IMR-90 (cell line): ENCODE measurements around the gene SYT11. TPM values are rescaled to one million over a fixed set of nuclear protein-coding genes. Genes with fewer than 3 reads are reported as not detected.
A peak's percentile ranks its signal among the peaks of the same experiment; 100 is the strongest.

Experiments used
- ATAC-seq: fragments of 200-7000 bp; cut with Tn5 transposase; 2 replicates; pipeline ENCODE4 v1.9.1; 2020; ENCODE audit warnings: low read depth, mild to moderate bottlenecking, moderate library complexity
- BruUV-seq: library from RNA; stranded (reverse); fragments of 400-500 nt; replicated peaks from 2 replicates; lab custom pipeline; 2021; lab: Mats Ljungman, UMichigan
- CTCF ChIA-PET: fragments of 300-600 bp; formaldehyde crosslinking; extraction: SDS; loops from one replicate; lab custom pipeline; 2021; ENCODE audit warnings: antibody characterized with exemption; lab: Yijun Ruan, JAX
- POLR2A ChIA-PET: fragments of 300-600 bp; sonication (Branson Sonifier 250); formaldehyde crosslinking; loops from one replicate; lab custom pipeline; 2022; ENCODE audit warnings: antibody characterized with exemption; ENCODE audit not compliant: unreplicated experiment; lab: Charles Lee
- DNase-seq: peaks from one replicate; pipeline ENCODE4 v3.0.0; 2013
- H2AFZ ChIP-seq: replicated peaks from 2 replicates; pipeline ENCODE3; 2013; ENCODE audit warnings: low read length, mild to moderate bottlenecking; ENCODE audit not compliant: poor library complexity
- H2AK5ac ChIP-seq: 2 replicates; pipeline ENCODE4 v1.6.1; 2013; ENCODE audit warnings: low read depth, low read length, inconsistent platforms
- H2AK9ac ChIP-seq: replicated peaks from 2 replicates; pipeline ENCODE3; 2013; ENCODE audit warnings: mild to moderate bottlenecking, low read depth, low read length, moderate library complexity; ENCODE audit not compliant: poor library complexity
- H2BK120ac ChIP-seq: 2 replicates; pipeline ENCODE4 v1.6.1; 2013; ENCODE audit warnings: low read depth, low read length, inconsistent platforms
- H2BK15ac ChIP-seq: 3 replicates; pipeline ENCODE4 v1.6.1; 2013; ENCODE audit warnings: low read depth, low read length, inconsistent platforms
- H2BK20ac ChIP-seq: 2 replicates; pipeline ENCODE4 v1.6.1; 2013; ENCODE audit warnings: low read depth, mild to moderate bottlenecking, inconsistent platforms, low read length, moderate library complexity
- H2BK5ac ChIP-seq: 2 replicates; pipeline ENCODE4 v1.6.1; 2013; ENCODE audit warnings: mild to moderate bottlenecking, low read depth, low read length, inconsistent platforms; ENCODE audit not compliant: poor library complexity, severe bottlenecking
- H3K14ac ChIP-seq: replicated peaks from 2 replicates; pipeline ENCODE4 v1.6.1; 2013; ENCODE audit warnings: low read depth, low read length, inconsistent platforms
- H3K18ac ChIP-seq: 2 replicates; pipeline ENCODE4 v1.6.1; 2013; ENCODE audit warnings: low read depth, low read length, control low read depth
- H3K23ac ChIP-seq: 2 replicates; pipeline ENCODE4 v1.6.1; 2013; ENCODE audit warnings: low read depth, low read length, inconsistent platforms
- H3K27ac ChIP-seq: 2 replicates; pipeline ENCODE4 v1.5.1; 2013; ENCODE audit warnings: mild to moderate bottlenecking, control low read depth, low read length; ENCODE audit not compliant: insufficient read depth
- H3K27me3 ChIP-seq: 2 replicates; pipeline ENCODE4 v1.6.1; 2013; ENCODE audit warnings: low read length; ENCODE audit not compliant: control insufficient read depth, insufficient read depth
- H3K36me3 ChIP-seq: 2 replicates; pipeline ENCODE4 v1.6.1; 2013; ENCODE audit warnings: low read length, mixed read lengths; ENCODE audit not compliant: control insufficient read depth, insufficient read depth
- H3K4ac ChIP-seq: 2 replicates; pipeline ENCODE4 v1.6.1; 2013; ENCODE audit warnings: low read depth, low read length, inconsistent platforms
- H3K4me1 ChIP-seq: 2 replicates; pipeline ENCODE4 v1.6.1; 2013; ENCODE audit warnings: low read length, mixed read lengths; ENCODE audit not compliant: control insufficient read depth, insufficient read depth
- H3K4me2 ChIP-seq: 2 replicates; pipeline ENCODE4 v1.6.1; 2013; ENCODE audit warnings: low read depth, mild to moderate bottlenecking, control low read depth, low read length, moderate library complexity
- H3K4me3 ChIP-seq: 2 replicates; pipeline ENCODE4 v1.5.1; 2013; ENCODE audit warnings: low read depth, mild to moderate bottlenecking, control low read depth, low read length, moderate library complexity; ENCODE audit not compliant: insufficient read depth
- H3K56ac ChIP-seq: 2 replicates; pipeline ENCODE4 v1.6.1; 2013; ENCODE audit warnings: low read length, inconsistent platforms; ENCODE audit not compliant: insufficient read depth; ENCODE audit errors: extremely low read depth
- H3K79me1 ChIP-seq, 2 experiments: 2 replicates each; pipeline ENCODE4 v1.6.1; 2013; ENCODE audit warnings: low read length in 2 of 2, inconsistent platforms in 1 of 2, low read depth in 1 of 2
- H3K9ac ChIP-seq: 2 replicates; pipeline ENCODE4 v1.6.1; 2013; ENCODE audit warnings: low read depth, low read length, control low read depth
- H3K9me1 ChIP-seq: 2 replicates; pipeline ENCODE4 v1.6.1; 2013; ENCODE audit warnings: low read length, inconsistent platforms; ENCODE audit not compliant: insufficient read depth
- H3K9me3 ChIP-seq: 2 replicates; pipeline ENCODE4 v1.6.1; 2013; ENCODE audit warnings: low read length; ENCODE audit not compliant: control insufficient read depth, insufficient read depth
- H4K20me1 ChIP-seq: 2 replicates; pipeline ENCODE4 v1.6.1; 2013; ENCODE audit warnings: low read length, inconsistent platforms; ENCODE audit not compliant: insufficient read depth
- H4K5ac ChIP-seq: 2 replicates; pipeline ENCODE4 v1.6.1; 2013; ENCODE audit warnings: mild to moderate bottlenecking, low read depth, low read length, control low read depth
- H4K8ac ChIP-seq, 2 experiments: 2 replicates each; pipeline ENCODE4 v1.6.1; 2013; ENCODE audit warnings: low read depth in 2 of 2, low read length in 2 of 2, control low read depth in 1 of 2, inconsistent platforms in 1 of 2
- H4K91ac ChIP-seq: 2 replicates; pipeline ENCODE4 v1.6.1; 2013; ENCODE audit warnings: low read depth, low read length, inconsistent platforms; ENCODE audit not compliant: insufficient read depth
- CEBPB ChIP-seq: IDR thresholded peaks from 2 replicates; pipeline ENCODE4 v1.6.1; 2012; ENCODE audit warnings: low read depth, low read length, improper control_type of control experiment
- CHD1 ChIP-seq: IDR thresholded peaks from 2 replicates; pipeline ENCODE4 v1.6.1; 2012; ENCODE audit warnings: low read depth, low read length, improper control_type of control experiment
- FOS ChIP-seq: fragments of 150-350 bp; IDR thresholded peaks from 2 replicates; pipeline ENCODE4 v1.6.1; 2016; ENCODE audit warnings: low read depth, low read length
- MAFK ChIP-seq: IDR thresholded peaks from 2 replicates; pipeline ENCODE4 v1.6.1; 2012; ENCODE audit warnings: low read depth, low read length, improper control_type of control experiment
- MXI1 ChIP-seq: IDR thresholded peaks from 2 replicates; pipeline ENCODE4 v1.6.1; 2012; ENCODE audit warnings: low read depth, mild to moderate bottlenecking, low read length, moderate library complexity, borderline replicate concordance
- POLR2A ChIP-seq: IDR thresholded peaks from 2 replicates; pipeline ENCODE4 v1.6.1; 2012; ENCODE audit warnings: mild to moderate bottlenecking, low read depth, low read length
- WGBS, 2 experiments: methylation state at CpG; one replicate each; pipeline versions ENCODE4 v1.1.5 to v1.1.7; 2013; ENCODE audit warnings: missing lambda C conversion rate in 2 of 2; ENCODE audit not compliant: insufficient read length in 1 of 2; ENCODE audit errors: extremely low coverage in 2 of 2; 5-methylcytosine and 5-hydroxymethylcytosine counted together
- dilution Hi-C: fragments of 300-500 bp; cut with HindIII; formaldehyde crosslinking; loops from one replicate; pipeline ENCODE4 v1.14.3; 2018; ENCODE audit warnings: low sequenced_read_pairs; ENCODE audit not compliant: unreplicated experiment
- in situ Hi-C: fragments of 300-500 bp; cut with MboI; formaldehyde crosslinking; loops from 3 replicates; pipeline ENCODE4 v1.14.3; 2019; ENCODE audit warnings: low sequenced_read_pairs, inconsistent platforms, mixed read lengths
- intact Hi-C: fragments of 100-400 bp; cut with micrococcal nuclease; formaldehyde crosslinking; loops from 2 replicates; pipeline ENCODE4 v1.10.0; 2022
- polyA plus RNA-seq, 3 experiments: library from polyadenylated mRNA; depleted of rRNA; stranded (reverse); fragments of >200 nt; gene quantifications; 2 replicates each; pipeline ENCODE4 v1.2.3, GENCODE V29; 2012; ENCODE audit warnings: low replicate concordance in 1 of 3
- total RNA-seq: library from RNA; depleted of rRNA; stranded (reverse); fragments of >200 nt; gene quantifications from 2 replicates; pipeline ENCODE4 v1.2.3, GENCODE V29; 2012
- TF ChIP-seq, protein P1 (sequence below): fragments of 150-350 bp; IDR thresholded peaks from 2 replicates; pipeline ENCODE4 v1.6.1; 2016; ENCODE audit warnings: low read depth, mild to moderate bottlenecking, low read length, moderate library complexity, borderline replicate concordance

SYT11 gene
- total and polyA plus RNA-seq, 2 of the 4 experiments (the other 2 are of a cell fraction): 22.9 to 43.7 TPM

DNA sequence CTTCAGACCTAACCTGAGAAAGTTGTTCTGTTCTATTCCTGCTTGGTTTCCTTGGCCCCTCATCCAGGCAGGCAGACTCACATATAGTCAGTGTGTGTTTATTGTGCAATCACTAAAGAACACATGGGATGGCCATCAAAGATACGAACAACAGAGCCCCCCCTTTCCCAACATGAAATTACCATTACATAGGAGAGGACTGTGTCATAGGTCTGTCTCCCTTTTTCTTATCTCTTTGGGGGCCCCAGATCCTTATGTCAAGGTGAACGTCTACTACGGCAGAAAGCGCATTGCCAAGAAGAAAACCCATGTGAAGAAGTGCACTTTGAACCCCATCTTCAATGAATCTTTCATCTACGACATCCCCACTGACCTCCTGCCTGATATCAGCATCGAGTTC is 21.6 kb downstream of the SYT11 start:
- peaks cover 0 to 9% of the 10 kb centered on the region in 2 experiments; a peak in 3 of 4 replicates for H3K79me1 ChIP-seq
- H3K9ac ChIP-seq: no peak overlapping the region
- H3K18ac ChIP-seq: no peak overlapping the region
- H3K9me3 ChIP-seq: no peaks in the 10 kb centered on the region
- H3K27me3 ChIP-seq: no peaks in the 10 kb centered on the region
- no peak overlapping the region for H3K4me2 ChIP-seq
- no peak overlapping the region for H4K91ac ChIP-seq
- intact Hi-C loops: no loop called here
- H3K56ac ChIP-seq: no peak overlapping the region
- no peak overlapping the region for H2AK9ac ChIP-seq
- no TSS peak for BruUV-seq
- CTCF ChIA-PET: no interaction called here
- H2AK5ac ChIP-seq: no peak overlapping the region
- no peaks in the 10 kb centered on the region for H4K20me1 ChIP-seq
- no peak overlapping the region for H3K4ac ChIP-seq
- no peak overlapping the region for H2BK5ac ChIP-seq
- no peaks in the 10 kb centered on the region for H3K9me1 ChIP-seq
- H4K8ac ChIP-seq: no peak overlapping the region
- no peak overlapping the region for H2BK20ac ChIP-seq
- no peak overlapping the region for H2AFZ ChIP-seq
- no peak overlapping the region for H3K4me3 ChIP-seq
- H2BK120ac ChIP-seq: no peak overlapping the region
- POLR2A ChIA-PET: no interaction called here
- ATAC-seq (no peak), DNase-seq (no peak)
- no peak for TF ChIP-seq CHD1
- TF ChIP-seq POLR2A: no peak
- TF ChIP-seq, protein P1, sequence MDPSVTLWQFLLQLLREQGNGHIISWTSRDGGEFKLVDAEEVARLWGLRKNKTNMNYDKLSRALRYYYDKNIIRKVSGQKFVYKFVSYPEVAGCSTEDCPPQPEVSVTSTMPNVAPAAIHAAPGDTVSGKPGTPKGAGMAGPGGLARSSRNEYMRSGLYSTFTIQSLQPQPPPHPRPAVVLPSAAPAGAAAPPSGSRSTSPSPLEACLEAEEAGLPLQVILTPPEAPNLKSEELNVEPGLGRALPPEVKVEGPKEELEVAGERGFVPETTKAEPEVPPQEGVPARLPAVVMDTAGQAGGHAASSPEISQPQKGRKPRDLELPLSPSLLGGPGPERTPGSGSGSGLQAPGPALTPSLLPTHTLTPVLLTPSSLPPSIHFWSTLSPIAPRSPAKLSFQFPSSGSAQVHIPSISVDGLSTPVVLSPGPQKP: no peak
- no peak for TF ChIP-seq MAFK
- no peak for TF ChIP-seq FOS
- TF ChIP-seq MXI1: no peak
- TF ChIP-seq CEBPB: peak; percentile 83
- H3K4me1 ChIP-seq: peaks cover 10% of the 10 kb centered on the region
- no peak overlapping the region for H4K5ac ChIP-seq
- peaks cover 10% of the 10 kb centered on the region for H3K36me3 ChIP-seq
- H3K23ac ChIP-seq: no peak overlapping the region
- H3K27ac ChIP-seq: no peak overlapping the region
- H3K14ac ChIP-seq: no peak overlapping the region
- H2BK15ac ChIP-seq: no peak overlapping the region
- dilution Hi-C loops: no loop called here
- in situ Hi-C loops: no loop called here
- no CpG with 5 or more reads among the region's 6 CpGs for WGBS, 2 experiments
